ENCODE data around the gene BABAM2.

The BABAM2 gene

DNA sequence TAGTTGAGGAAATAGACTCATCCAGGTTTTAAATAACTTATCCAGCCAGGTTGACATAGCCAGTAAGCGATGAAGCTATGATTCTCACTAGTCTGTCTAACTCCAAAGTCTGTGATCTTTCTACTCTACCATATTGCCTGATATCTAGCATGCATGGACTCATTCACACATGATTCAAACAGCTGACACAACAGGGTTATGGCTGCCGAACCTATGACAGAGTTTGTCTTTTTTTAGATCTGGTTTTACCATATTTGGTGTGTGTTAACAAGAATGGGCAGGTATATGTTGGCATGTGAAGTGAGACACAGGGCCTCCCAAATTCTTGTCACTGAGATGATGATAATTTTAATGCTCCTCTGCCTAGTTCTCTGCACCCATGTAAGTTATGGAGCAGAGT lies 210.6 kb downstream of the BABAM2 start:
- Histone ChIP-seq H3K4me1 (ENCODE audit: low read length) (no peaks in the 10 kb centered on the region), H3K9ac (ENCODE audit: low read length) (no peak overlapping the region), H3K79me2 (ENCODE audit: low read length) (no peaks in the 10 kb centered on the region), H3K9me2 (replicated peaks; ENCODE audit: insufficient read depth, low read length) (no peaks in the 10 kb centered on the region), H4K20me1 (ENCODE audit: insufficient read depth, low read length) (no peaks in the 10 kb centered on the region), H3K27ac (ENCODE audit: low read length) (no peak overlapping the region), H3K4me2 (ENCODE audit: low read depth, low read length) (no peak overlapping the region), H3K27me3 (replicated peaks; ENCODE audit: insufficient read depth, low read length) (no peaks in the 10 kb centered on the region), H3K4me3 (ENCODE audit: low read length) (no peak overlapping the region), H2AFZ (ENCODE audit: low read length) (no peak overlapping the region), H3K36me3 (replicated peaks; ENCODE audit: insufficient read depth, low read length) (no peaks in the 10 kb centered on the region), H3F3A (ENCODE audit: insufficient read depth, low read length) (no peaks in the 10 kb centered on the region), H3K9me3 (replicated peaks; ENCODE audit: insufficient read depth, low read length) (no peaks in the 10 kb centered on the region)
- DNase-seq, result no peak
- TF ChIP-seq, protein P1, sequence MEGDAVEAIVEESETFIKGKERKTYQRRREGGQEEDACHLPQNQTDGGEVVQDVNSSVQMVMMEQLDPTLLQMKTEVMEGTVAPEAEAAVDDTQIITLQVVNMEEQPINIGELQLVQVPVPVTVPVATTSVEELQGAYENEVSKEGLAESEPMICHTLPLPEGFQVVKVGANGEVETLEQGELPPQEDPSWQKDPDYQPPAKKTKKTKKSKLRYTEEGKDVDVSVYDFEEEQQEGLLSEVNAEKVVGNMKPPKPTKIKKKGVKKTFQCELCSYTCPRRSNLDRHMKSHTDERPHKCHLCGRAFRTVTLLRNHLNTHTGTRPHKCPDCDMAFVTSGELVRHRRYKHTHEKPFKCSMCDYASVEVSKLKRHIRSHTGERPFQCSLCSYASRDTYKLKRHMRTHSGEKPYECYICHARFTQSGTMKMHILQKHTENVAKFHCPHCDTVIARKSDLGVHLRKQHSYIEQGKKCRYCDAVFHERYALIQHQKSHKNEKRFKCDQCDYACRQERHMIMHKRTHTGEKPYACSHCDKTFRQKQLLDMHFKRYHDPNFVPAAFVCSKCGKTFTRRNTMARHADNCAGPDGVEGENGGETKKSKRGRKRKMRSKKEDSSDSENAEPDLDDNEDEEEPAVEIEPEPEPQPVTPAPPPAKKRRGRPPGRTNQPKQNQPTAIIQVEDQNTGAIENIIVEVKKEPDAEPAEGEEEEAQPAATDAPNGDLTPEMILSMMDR (IDR thresholded peaks at IDR 0.05; ENCODE audit: low read length), result no peak
- TF ChIP-seq EZH2 (optimal IDR thresholded peaks at IDR 0.05; ENCODE audit: low read depth, low read length) (no peak), EZH2phosphoT487 (IDR thresholded peaks at IDR 0.05; ENCODE audit: low read length) (no peak)

DNA sequence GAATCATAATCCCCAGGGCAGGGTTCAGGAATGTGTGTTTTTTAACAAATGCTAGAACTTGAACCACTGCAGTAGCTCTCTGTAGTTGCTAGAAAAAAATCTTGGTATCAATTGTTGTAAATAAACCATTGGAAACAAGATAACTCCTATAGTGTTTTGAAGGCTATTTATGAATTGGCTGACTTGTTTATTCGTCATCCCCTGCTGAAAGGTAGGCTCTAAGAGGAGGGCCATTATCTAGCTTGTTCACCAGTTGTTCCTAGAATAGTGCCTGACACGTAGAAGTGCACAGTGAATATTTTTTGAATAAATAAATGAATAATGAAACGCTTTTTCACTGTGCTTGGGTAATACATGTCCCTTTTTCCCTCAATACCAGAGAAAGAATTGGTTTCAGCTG lies 211.4 kb downstream of the BABAM2 start:
- no peak overlapping the region for H3K4me3 ChIP-seq (ENCODE audit: low read length)
- no peak overlapping the region for H3K9ac ChIP-seq (ENCODE audit: low read length)
- H2AFZ ChIP-seq (ENCODE audit: low read length), result no peak overlapping the region
- no peak overlapping the region for H3K4me2 ChIP-seq (ENCODE audit: low read depth, low read length)
- no peaks in the 10 kb centered on the region for H3F3A ChIP-seq (ENCODE audit: insufficient read depth, low read length)
- H3K36me3 ChIP-seq (replicated peaks; ENCODE audit: insufficient read depth, low read length), result no peaks in the 10 kb centered on the region
- TF ChIP-seq EZH2phosphoT487 (IDR thresholded peaks at IDR 0.05; ENCODE audit: low read length), result no peak
- no peak for TF ChIP-seq EZH2 (optimal IDR thresholded peaks at IDR 0.05; ENCODE audit: low read depth, low read length)
- TF ChIP-seq, protein P1 (IDR thresholded peaks at IDR 0.05; ENCODE audit: low read length), result no peak
- no peaks in the 10 kb centered on the region for H3K4me1 ChIP-seq (ENCODE audit: low read length)
- no peaks in the 10 kb centered on the region for H3K9me2 ChIP-seq (replicated peaks; ENCODE audit: insufficient read depth, low read length)
- no peaks in the 10 kb centered on the region for H3K79me2 ChIP-seq (ENCODE audit: low read length)
- no peaks in the 10 kb centered on the region for H4K20me1 ChIP-seq (ENCODE audit: insufficient read depth, low read length)
- H3K27me3 ChIP-seq (replicated peaks; ENCODE audit: insufficient read depth, low read length), result no peaks in the 10 kb centered on the region
- DNase-seq, result no peak
- no peak overlapping the region for H3K27ac ChIP-seq (ENCODE audit: low read length)
- no peaks in the 10 kb centered on the region for H3K9me3 ChIP-seq (replicated peaks; ENCODE audit: insufficient read depth, low read length)

DNA sequence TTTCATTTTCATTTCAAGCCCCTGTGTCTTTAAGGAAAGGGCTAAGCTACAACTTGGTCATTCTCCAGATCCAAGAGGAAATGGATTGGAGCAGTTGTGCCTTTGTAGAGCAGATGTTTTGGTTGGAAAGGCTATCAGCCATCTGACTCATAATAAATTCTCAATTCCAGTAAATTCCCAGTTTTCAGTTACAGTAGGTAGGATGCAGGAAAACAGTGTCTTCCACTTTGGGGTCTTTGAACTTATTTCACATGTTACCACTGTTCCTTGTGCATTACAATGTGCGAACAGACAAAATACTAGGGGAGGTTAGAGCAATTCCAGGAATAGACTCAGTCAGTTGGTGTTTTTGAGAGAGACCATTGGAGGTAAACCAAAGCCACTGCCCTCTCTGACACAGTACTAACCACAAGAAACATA lies 211.9 kb downstream of the BABAM2 start:
- Histone ChIP-seq H3K4me3 (ENCODE audit: low read length) (no peak overlapping the region), H3K9me3 (replicated peaks; ENCODE audit: insufficient read depth, low read length) (no peaks in the 10 kb centered on the region), H3K27ac (ENCODE audit: low read length) (no peak overlapping the region), H3K9ac (ENCODE audit: low read length) (no peak overlapping the region), H4K20me1 (ENCODE audit: insufficient read depth, low read length) (no peaks in the 10 kb centered on the region), H2AFZ (ENCODE audit: low read length) (no peak overlapping the region), H3K36me3 (replicated peaks; ENCODE audit: insufficient read depth, low read length) (no peaks in the 10 kb centered on the region), H3K27me3 (replicated peaks; ENCODE audit: insufficient read depth, low read length) (no peaks in the 10 kb centered on the region), H3F3A (ENCODE audit: insufficient read depth, low read length) (no peaks in the 10 kb centered on the region), H3K9me2 (replicated peaks; ENCODE audit: insufficient read depth, low read length) (no peaks in the 10 kb centered on the region), H3K79me2 (ENCODE audit: low read length) (no peaks in the 10 kb centered on the region), H3K4me1 (ENCODE audit: low read length) (no peaks in the 10 kb centered on the region), H3K4me2 (ENCODE audit: low read depth, low read length) (no peak overlapping the region)
- TF ChIP-seq EZH2phosphoT487 (IDR thresholded peaks at IDR 0.05; ENCODE audit: low read length) (no peak), EZH2 (optimal IDR thresholded peaks at IDR 0.05; ENCODE audit: low read depth, low read length) (no peak)
- TF ChIP-seq, protein P1 (IDR thresholded peaks at IDR 0.05; ENCODE audit: low read length), result no peak
- no peak for DNase-seq
